Measurements from ENCODE around the gene PADI6.
"Not testable (repeated sequence)": the region's sequence is repeated elsewhere in the genome, so short reads cannot be mapped to it uniquely, and the experiment has no call there.

Gene PADI6

GRCh38 chr1:17407786-17408514 lies 36.0 kb downstream of the PADI6 start:
- H3K36me3 ChIP-seq (ENCODE audit: control insufficient read depth in 2 of 2, insufficient read depth in 1 of 2, low read length in 2 of 2): peaks cover 15 to 72% of the 10 kb centered on the region in 2 experiments
- H3K4me3 ChIP-seq (ENCODE audit: low read depth, low read length); H3K9me3 ChIP-seq (ENCODE audit: control insufficient read depth, insufficient read depth, low read depth, low read length); H3K27ac ChIP-seq (ENCODE audit: extremely low read depth, low read depth, low read length); H3K4me1 ChIP-seq (ENCODE audit: control insufficient read depth, insufficient read depth, low read length): not testable (repeated sequence)
- CTCF ChIA-PET: interaction anchor here (1.1 to 1.7 kb wide), 3 partner anchors 21 to 347 kb away, joined by 4 to 5 read pairs (median 4); no protein-coding TSS in a partner anchor
- peak; percentile 35; the same call in 1 of the 2 replicates for TF ChIP-seq KLF10 (tag by site-specific recombination; IDR thresholded peaks at IDR 0.05)
- POLR2A ChIA-PET: interaction anchor here (1.3 kb wide), 1 partner anchor 42 kb away, joined by 3 read pairs; no protein-coding TSS in a partner anchor

- Histone ChIP-seq H3K36me3 (ENCODE audit: control insufficient read depth in 2 of 2, insufficient read depth in 1 of 2, low read length in 2 of 2) (peaks cover 29 to 87% of the 10 kb centered on the region in 2 experiments), H3K4me3 (ENCODE audit: low read depth, low read length) (no peak overlapping the region), H3K9me3 (ENCODE audit: control insufficient read depth, insufficient read depth, low read depth, low read length) (no peaks in the 10 kb centered on the region), H3K27ac (ENCODE audit: extremely low read depth, low read depth, low read length) (no peak overlapping the region), H3K4me1 (ENCODE audit: control insufficient read depth, insufficient read depth, low read length) (no peaks in the 10 kb centered on the region)
- POLR2A ChIA-PET: no interaction called here
- CTCF ChIA-PET: interaction anchor here (0.7 to 1.7 kb wide), 2 partner anchors 31 to 817 kb away, joined by 3 read pairs; no protein-coding TSS in a partner anchor
- TF ChIP-seq ZNF157 (tag by site-specific recombination; IDR thresholded peaks at IDR 0.05) (no peak), ZIC2 (tag by site-specific recombination; IDR thresholded peaks at IDR 0.05) (peak; percentile 57; the same call in 1 of the 2 replicates)
- TF ChIP-seq, protein P1, sequence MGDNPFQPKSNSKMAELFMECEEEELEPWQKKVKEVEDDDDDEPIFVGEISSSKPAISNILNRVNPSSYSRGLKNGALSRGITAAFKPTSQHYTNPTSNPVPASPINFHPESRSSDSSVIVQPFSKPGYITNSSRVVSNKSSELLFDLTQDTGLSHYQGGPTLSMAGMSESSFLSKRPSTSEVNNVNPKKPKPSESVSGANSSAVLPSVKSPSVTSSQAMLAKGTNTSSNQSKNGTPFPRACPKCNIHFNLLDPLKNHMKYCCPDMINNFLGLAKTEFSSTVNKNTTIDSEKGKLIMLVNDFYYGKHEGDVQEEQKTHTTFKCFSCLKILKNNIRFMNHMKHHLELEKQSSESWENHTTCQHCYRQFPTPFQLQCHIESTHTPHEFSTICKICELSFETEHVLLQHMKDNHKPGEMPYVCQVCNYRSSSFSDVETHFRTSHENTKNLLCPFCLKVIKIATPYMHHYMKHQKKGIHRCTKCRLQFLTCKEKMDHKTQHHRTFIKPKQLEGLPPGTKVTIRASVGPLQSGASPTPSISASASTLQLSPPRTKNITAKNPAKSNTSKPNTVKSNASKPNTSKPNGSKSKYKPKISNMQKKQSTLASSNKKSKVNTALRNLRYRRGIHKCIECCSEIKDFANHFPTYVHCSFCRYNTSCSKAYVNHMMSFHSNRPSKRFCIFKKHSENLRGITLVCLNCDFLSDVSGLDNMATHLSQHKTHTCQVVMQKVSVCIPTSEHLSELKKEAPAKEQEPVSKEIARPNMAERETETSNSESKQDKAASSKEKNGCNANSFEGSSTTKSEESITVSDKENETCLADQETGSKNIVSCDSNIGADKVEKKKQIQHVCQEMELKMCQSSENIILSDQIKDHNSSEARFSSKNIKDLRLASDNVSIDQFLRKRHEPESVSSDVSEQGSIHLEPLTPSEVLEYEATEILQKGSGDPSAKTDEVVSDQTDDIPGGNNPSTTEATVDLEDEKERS (tag by site-specific recombination; IDR thresholded peaks at IDR 0.05): no peak
Measured at GRCh38 chr1:17409391-17409811, 37.4 kb downstream of the PADI6 start.

- Histone ChIP-seq H3K36me3 (ENCODE audit: control insufficient read depth in 2 of 2, insufficient read depth in 1 of 2, low read length in 2 of 2) (peaks cover 53 to 100% of the 10 kb centered on the region in 2 experiments), H3K27ac (ENCODE audit: extremely low read depth, low read depth, low read length) (no peak overlapping the region), H3K4me1 (ENCODE audit: control insufficient read depth, insufficient read depth, low read length) (no peaks in the 10 kb centered on the region), H3K9me3 (ENCODE audit: control insufficient read depth, insufficient read depth, low read depth, low read length) (no peaks in the 10 kb centered on the region), H3K4me3 (ENCODE audit: low read depth, low read length) (no peak overlapping the region)
- TF ChIP-seq GLIS1 (tag by site-specific recombination; IDR thresholded peaks at IDR 0.05): peak; percentile 31; the same call in 1 of the 2 replicates
- TF ChIP-seq ZIC2 (tag by site-specific recombination; IDR thresholded peaks at IDR 0.05): peak; percentile 18; the same call in 1 of the 2 replicates
- no peak for TF ChIP-seq ZNF23 (tag by site-specific recombination; IDR thresholded peaks at IDR 0.05; ENCODE audit: borderline replicate concordance)
- peak; percentile 34; the same call in 1 of the 2 replicates for TF ChIP-seq ZFHX2 (tag by site-specific recombination; conservative IDR thresholded peaks at IDR 0.05)
- peak; percentile 90 for TF ChIP-seq SCRT1 (tag by site-specific recombination; IDR thresholded peaks at IDR 0.05; ENCODE audit: borderline replicate concordance)
- no peak for TF ChIP-seq WT1 (tag by site-specific recombination; IDR thresholded peaks at IDR 0.05)
- peak; percentile 94 for TF ChIP-seq SCRT2 (tag by site-specific recombination; IDR thresholded peaks at IDR 0.05)
- ChIA-PET CTCF (no interaction called here), POLR2A (no interaction called here)
Measured at GRCh38 chr1:17412093-17412870, 40.3 kb downstream of the PADI6 start.

GRCh38 chr1:17414022-17414421 lies 42.0 kb downstream of the PADI6 start:
- POLR2A ChIA-PET: no interaction called here
- CTCF ChIA-PET: no interaction called here

More at GRCh38 chr1:17414022-17414421, 42.0 kb downstream of the PADI6 start:
- TF ChIP-seq ZNF677 (tag by site-specific recombination; IDR thresholded peaks at IDR 0.05) (no peak), ZNF18 (tag by site-specific recombination; IDR thresholded peaks at IDR 0.05) (no peak), FEZF1 (tag by site-specific recombination; IDR thresholded peaks at IDR 0.05) (peak; percentile 49; the same call in 1 of the 2 replicates), SCRT2 (tag by site-specific recombination; IDR thresholded peaks at IDR 0.05) (peak; percentile 51; the same call in 1 of the 2 replicates)
- H3K4me3 ChIP-seq (ENCODE audit: low read depth, low read length): no peak overlapping the region
- no peaks in the 10 kb centered on the region for H3K4me1 ChIP-seq (ENCODE audit: control insufficient read depth, insufficient read depth, low read length)
- peaks cover 70 to 100% of the 10 kb centered on the region in 2 experiments for H3K36me3 ChIP-seq (ENCODE audit: control insufficient read depth in 2 of 2, insufficient read depth in 1 of 2, low read length in 2 of 2)
- no peak overlapping the region for H3K27ac ChIP-seq (ENCODE audit: extremely low read depth, low read depth, low read length)
- no peaks in the 10 kb centered on the region for H3K9me3 ChIP-seq (ENCODE audit: control insufficient read depth, insufficient read depth, low read depth, low read length)
